HFF-Myc (cell line): ENCODE data around the gene HDAC11.
"Not testable (repeated sequence)": the region's sequence is repeated elsewhere in the genome, so short reads cannot be mapped to it uniquely, and the experiment has no call there.

Experiments used
- DNase-seq: peaks from one replicate; pipeline ENCODE4 v3.0.0-alpha.2; 2011; ENCODE audit warnings: low read depth; ENCODE audit errors: extremely low read depth
- H3K4me3 ChIP-seq: replicated peaks from 2 replicates; pipeline ENCODE4 v1.5.1; 2011; ENCODE audit warnings: low read depth, mild to moderate bottlenecking, control low read depth, low read length
- CTCF ChIP-seq: IDR thresholded peaks from 2 replicates; pipeline ENCODE4 v1.5.1; 2012; ENCODE audit warnings: mild to moderate bottlenecking, low read depth, low read length, control low read depth; ENCODE audit errors: missing control alignments

The HDAC11 gene

GRCh38 chr3:13495351-13495813 lies 15.3 kb downstream of the HDAC11 start:
- H3K4me3 ChIP-seq: no peak overlapping the region
- TF ChIP-seq CTCF: no peak
- no peak for DNase-seq

- peak; percentile 98 for TF ChIP-seq CTCF
- DNase-seq: peak; percentile 69
- H3K4me3 ChIP-seq: no peak overlapping the region
These were observed 16.0 kb downstream of the HDAC11 start for GRCh38 chr3:13495921-13496723.

GRCh38 chr3:13496879-13497278 lies 16.8 kb downstream of the HDAC11 start:
- no peak overlapping the region for H3K4me3 ChIP-seq
- no peak for TF ChIP-seq CTCF
- DNase-seq: no peak

- no peak overlapping the region for H3K4me3 ChIP-seq
- no peak for TF ChIP-seq CTCF
- DNase-seq: no peak
These were observed 17.3 kb downstream of the HDAC11 start for GRCh38 chr3:13497386-13497785.

GRCh38 chr3:13498354-13499060 lies 18.4 kb downstream of the HDAC11 start:
- H3K4me3 ChIP-seq: no peak overlapping the region
- no peak for TF ChIP-seq CTCF
- DNase-seq: no peak

- not testable (repeated sequence) for H3K4me3 ChIP-seq, DNase-seq
These were observed 19.1 kb downstream of the HDAC11 start for GRCh38 chr3:13499246-13499645.

- peak; percentile 74 for TF ChIP-seq CTCF
- DNase-seq: no peak
- H3K4me3 ChIP-seq: no peak overlapping the region
These were observed 20.2 kb downstream of the HDAC11 start for GRCh38 chr3:13500133-13500885.
